SK-N-SH treated with all-trans-retinoic acid at 6 μM for 48 hours (cell line): ENCODE results near the gene LCLAT1.

Source experiments
- ATAC-seq: fragments of 200-7000 bp; cut with Tn5 transposase; 3 replicates; pipeline ENCODE4 v1.9.1; 2020; ENCODE audit warnings: mild to moderate bottlenecking, moderate library complexity
- ARNTL ChIP-seq: fragments of 450-650 bp; formaldehyde crosslinking; IDR thresholded peaks from 2 replicates; pipeline ENCODE4 v1.5.0; 2020; ENCODE audit warnings: low read depth, mild to moderate bottlenecking, moderate library complexity, borderline replicate concordance
- BACH2 ChIP-seq: fragments of 250-450 bp; sonication (Bioruptor Pico); IDR thresholded peaks from 2 replicates; pipeline ENCODE4 v1.9.0; 2021; ENCODE audit warnings: mild to moderate bottlenecking, borderline replicate concordance
- CREB5 ChIP-seq: fragments of 250-450 bp; sonication (Bioruptor Pico); IDR thresholded peaks from 2 replicates; pipeline ENCODE4 v1.5.1; 2020; ENCODE audit warnings: low read depth, mild to moderate bottlenecking, moderate library complexity
- CSDC2 ChIP-seq: fragments of 250-450 bp; sonication (Bioruptor Pico); IDR thresholded peaks from 2 replicates; pipeline ENCODE4 v1.5.0; 2020; ENCODE audit warnings: mild to moderate bottlenecking, moderate library complexity
- CSRNP3 ChIP-seq: fragments of 250-450 bp; sonication (Bioruptor Pico); IDR thresholded peaks from 2 replicates; pipeline ENCODE4 v1.5.1; 2021; ENCODE audit warnings: mild to moderate bottlenecking, moderate library complexity
- ESRRG ChIP-seq: fragments of 250-450 bp; sonication (Bioruptor Pico); IDR thresholded peaks from 2 replicates; pipeline ENCODE4 v1.6.1; 2021; ENCODE audit warnings: mild to moderate bottlenecking
- GLIS3 ChIP-seq: fragments of 250-450 bp; sonication (Bioruptor Pico); IDR thresholded peaks from 2 replicates; pipeline ENCODE4 v1.5.0; 2020; ENCODE audit warnings: mild to moderate bottlenecking, moderate library complexity
- ISL1 ChIP-seq: fragments of 250-450 bp; sonication (Bioruptor Pico); IDR thresholded peaks from 2 replicates; pipeline ENCODE4 v2.1.2; 2022; ENCODE audit warnings: mild to moderate bottlenecking, moderate library complexity
- POU6F1 ChIP-seq: fragments of 250-450 bp; sonication (Bioruptor Pico); IDR thresholded peaks from 2 replicates; pipeline ENCODE4 v1.8.0; 2021; ENCODE audit warnings: low read depth, mild to moderate bottlenecking, moderate library complexity, borderline replicate concordance
- PPARA ChIP-seq: fragments of 250-450 bp; sonication (Bioruptor Pico); IDR thresholded peaks from 2 replicates; pipeline ENCODE4 v1.5.0; 2020; ENCODE audit warnings: mild to moderate bottlenecking, borderline replicate concordance
- RARB ChIP-seq: fragments of 250-450 bp; sonication (Bioruptor Pico); IDR thresholded peaks from 2 replicates; pipeline ENCODE4 v1.8.0; 2021; ENCODE audit warnings: mild to moderate bottlenecking, moderate library complexity
- TCF4 ChIP-seq: fragments of 250-450 bp; sonication (Bioruptor Pico); IDR thresholded peaks from 2 replicates; pipeline ENCODE4 v1.8.0; 2021; ENCODE audit warnings: mild to moderate bottlenecking, moderate library complexity, borderline replicate concordance
- TOX ChIP-seq: fragments of 250-450 bp; sonication (Bioruptor Pico); IDR thresholded peaks from 2 replicates; pipeline ENCODE4 v1.8.0; 2021; ENCODE audit warnings: mild to moderate bottlenecking, moderate library complexity, borderline replicate concordance
- TSHZ2 ChIP-seq: fragments of 250-450 bp; sonication (Bioruptor Pico); IDR thresholded peaks from 2 replicates; pipeline ENCODE4 v1.5.0; 2020; ENCODE audit warnings: mild to moderate bottlenecking, moderate library complexity
- ZC3H10 ChIP-seq: fragments of 250-450 bp; sonication (Bioruptor Pico); IDR thresholded peaks from 2 replicates; pipeline ENCODE4 v1.5.1; 2021; ENCODE audit warnings: mild to moderate bottlenecking, moderate library complexity
- ZFP3 ChIP-seq: fragments of 250-450 bp; sonication (Bioruptor Pico); IDR thresholded peaks from 2 replicates; pipeline ENCODE4 v1.5.0; 2020; ENCODE audit warnings: mild to moderate bottlenecking, moderate library complexity
- ZFP30 ChIP-seq: fragments of 450-650 bp; formaldehyde crosslinking; IDR thresholded peaks from 2 replicates; pipeline ENCODE4 v1.5.0; 2022; ENCODE audit warnings: mild to moderate bottlenecking, moderate library complexity
- ZNF565 ChIP-seq: fragments of 450-650 bp; formaldehyde crosslinking; conservative IDR thresholded peaks from 2 replicates; pipeline ENCODE4 v1.5.0; 2020; ENCODE audit warnings: low read depth, mild to moderate bottlenecking, moderate library complexity
- ZNF70 ChIP-seq: fragments of 450-650 bp; formaldehyde crosslinking; IDR thresholded peaks from 2 replicates; pipeline ENCODE4 v1.5.0; 2020; ENCODE audit warnings: mild to moderate bottlenecking, moderate library complexity
- ZNF8 ChIP-seq: fragments of 450-650 bp; formaldehyde crosslinking; IDR thresholded peaks from 2 replicates; pipeline ENCODE4 v1.5.0; 2020; ENCODE audit warnings: mild to moderate bottlenecking, moderate library complexity

Gene LCLAT1

GRCh38 chr2:30621836-30622235, 174.8 kb downstream of the LCLAT1 start:
- no peak for ATAC-seq
- TF ChIP-seq CSDC2 (CRISPR knock-in tag) (no peak), ZNF565 (CRISPR knock-in tag) (no peak), ZNF8 (CRISPR knock-in tag) (no peak), TCF4 (CRISPR knock-in tag) (no peak), ZFP30 (CRISPR knock-in tag) (no peak), ISL1 (no peak), ZFP3 (CRISPR knock-in tag) (no peak)

- no peak for TF ChIP-seq PPARA (CRISPR knock-in tag)
- no peak for TF ChIP-seq ESRRG (CRISPR knock-in tag)
- no peak for TF ChIP-seq CREB5 (CRISPR knock-in tag)
- no peak for TF ChIP-seq CSRNP3
- TF ChIP-seq GLIS3 (CRISPR knock-in tag) = no peak
- TF ChIP-seq ZNF70 (CRISPR knock-in tag) = no peak
- TF ChIP-seq ZFP3 (CRISPR knock-in tag) = no peak
- TF ChIP-seq POU6F1 = no peak
- no peak for TF ChIP-seq ARNTL (CRISPR knock-in tag)
- TF ChIP-seq ZC3H10 (CRISPR knock-in tag) = no peak
- no peak for TF ChIP-seq ZFP30 (CRISPR knock-in tag)
- no peak for TF ChIP-seq TOX (CRISPR knock-in tag)
These were observed 175.4 kb downstream of the LCLAT1 start for GRCh38 chr2:30622452-30622851.

GRCh38 chr2:30625276-30625675, 178.2 kb downstream of the LCLAT1 start:
- no peak for TF ChIP-seq ZNF8 (CRISPR knock-in tag)
- TF ChIP-seq ZFP3 (CRISPR knock-in tag) = no peak
- TF ChIP-seq RARB = no peak
- TF ChIP-seq ISL1 = no peak
- TF ChIP-seq ZNF70 (CRISPR knock-in tag) = no peak
- no peak for TF ChIP-seq TOX (CRISPR knock-in tag)
- TF ChIP-seq ARNTL (CRISPR knock-in tag) = no peak
- TF ChIP-seq CREB5 (CRISPR knock-in tag) = no peak
- TF ChIP-seq TCF4 (CRISPR knock-in tag) = no peak
- no peak for TF ChIP-seq CSDC2 (CRISPR knock-in tag)
- TF ChIP-seq TSHZ2 (CRISPR knock-in tag) = no peak
- no peak for TF ChIP-seq CSRNP3
- TF ChIP-seq BACH2 (CRISPR knock-in tag) = no peak
- TF ChIP-seq, all 23 proteins: peak for 0
- ATAC-seq = no peak

More at GRCh38 chr2:30622452-30622851, 175.4 kb downstream of the LCLAT1 start:
- ATAC-seq = no peak
